HCT116 (cell line): ENCODE data around the gene TPM2. TPM values are rescaled to one million over a fixed set of nuclear protein-coding genes. Genes with fewer than 3 reads are reported as not detected.

ENCODE experiments used
- ATAC-seq: fragments of 200-7000 bp; cut with Tn5 transposase; 2 replicates; pipeline ENCODE4 v1.9.1; 2020; ENCODE audit warnings: mild to moderate bottlenecking, moderate library complexity
- BruUV-seq: library from RNA; stranded (reverse); fragments of 400-500 nt; replicated peaks from 2 replicates; lab custom pipeline; 2021; lab: Mats Ljungman, UMichigan
- CTCF ChIA-PET: fragments of 300-600 bp; sonication (Branson Sonifier 250); formaldehyde crosslinking; loops from one replicate; lab custom pipeline; 2021; ENCODE audit warnings: antibody characterized with exemption; lab: Charles Lee
- POLR2A ChIA-PET: fragments of 300-600, 350-600 bp; sonication (Branson Sonifier 250); formaldehyde crosslinking; loops from one replicate; lab custom pipeline; 2021; ENCODE audit warnings: antibody characterized with exemption; lab: Charles Lee
- RAD21 ChIA-PET, 2 experiments: fragments of 300-600 bp; sonication (Branson Sonifier 250); formaldehyde crosslinking; loops; one replicate each; lab custom pipeline; 2023; ENCODE audit warnings: low total read pairs in 2 of 2; ENCODE audit not compliant: uncharacterized antibody in 2 of 2, unreplicated experiment in 2 of 2, low non-redundant PET in 1 of 2; lab: Charles Lee
- DNase-seq: peaks from one replicate; pipeline ENCODE4 v3.0.0-alpha.2; 2010; ENCODE audit warnings: low read depth, low spot score
- H2AFZ ChIP-seq: fragments of 200-600 bp; shearing (Covaris generic), sonication (generic); 2 replicates; pipeline ENCODE4 v1.6.1; 2017; ENCODE audit warnings: low read depth, mixed run types, mixed read lengths, antibody characterized with exemption, low read length; ENCODE audit not compliant: poor library complexity, severe bottlenecking
- H3K27ac ChIP-seq: 2 replicates; pipeline ENCODE4 v1.5.1; 2012; ENCODE audit warnings: low read depth, low read length
- H3K27me3 ChIP-seq: fragments of 200-600 bp; sonication (generic); 2 replicates; pipeline ENCODE4 v1.6.1; 2016; ENCODE audit warnings: mixed run types, low read length, mixed read lengths; ENCODE audit not compliant: insufficient read depth
- H3K36me3 ChIP-seq, 2 experiments: fragments of 200-500 bp in 1 of 2; fragments of 200-600 bp in 1 of 2; sonication (Bioruptor generic) in 1 of 2; sonication (generic) in 1 of 2; 2 replicates each; pipeline versions ENCODE4 v1.5.1 to v1.6.1; 2014 to 2016; ENCODE audit warnings: low read length in 2 of 2, inconsistent platforms in 1 of 2, mixed read lengths in 1 of 2, mixed run types in 1 of 2; ENCODE audit not compliant: insufficient read depth in 2 of 2, control insufficient read depth in 1 of 2
- H3K4me1 ChIP-seq, 2 experiments: fragments of 200-600 bp in 1 of 2; sonication (generic) in 1 of 2; 2 replicates each; pipeline versions ENCODE4 v1.5.1 to v1.6.1; 2012 to 2017; ENCODE audit warnings: low read length in 2 of 2, inconsistent platforms in 1 of 2, mild to moderate bottlenecking in 1 of 2, mixed read lengths in 1 of 2, mixed run types in 1 of 2, moderate library complexity in 1 of 2; ENCODE audit not compliant: insufficient read depth in 2 of 2, control insufficient read depth in 1 of 2
- H3K4me2 ChIP-seq: fragments of 200-600 bp; sonication (generic); 2 replicates; pipeline ENCODE4 v1.6.1; 2017; ENCODE audit warnings: mixed run types, low read length, mixed read lengths
- H3K4me3 ChIP-seq, 2 experiments: fragments of 200-600 bp in 1 of 2; sonication (generic) in 1 of 2; replicated peaks in 1 of 2; 2 replicates each; pipeline ENCODE4 v1.5.1; 2011 to 2016; ENCODE audit warnings: low read length in 2 of 2, control low read depth in 1 of 2, low read depth in 1 of 2, mild to moderate bottlenecking in 1 of 2, mixed read lengths in 1 of 2, mixed run types in 1 of 2
- H3K79me2 ChIP-seq: fragments of 200-600 bp; sonication (generic); 2 replicates; pipeline ENCODE4 v1.6.1; 2017; ENCODE audit warnings: mild to moderate bottlenecking, mixed run types, low read length, moderate library complexity, mixed read lengths; ENCODE audit not compliant: insufficient read depth
- H3K9ac ChIP-seq: fragments of 200-600 bp; sonication (generic); 2 replicates; pipeline ENCODE4 v1.6.1; 2016; ENCODE audit warnings: low read length, mixed read lengths
- H3K9me2 ChIP-seq: fragments of 200-600 bp; sonication (generic), shearing (Covaris generic); 2 replicates; pipeline ENCODE4 v1.6.1; 2017; ENCODE audit warnings: mixed run types, mild to moderate bottlenecking, moderate library complexity; ENCODE audit not compliant: insufficient read depth
- H3K9me3 ChIP-seq, 2 experiments: fragments of 200-500 bp in 1 of 2; fragments of 200-600 bp in 1 of 2; sonication (Bioruptor generic) in 1 of 2; sonication (generic) in 1 of 2; 2 replicates each; pipeline ENCODE4 v1.6.1; 2014 to 2017; ENCODE audit warnings: low read length in 2 of 2, mixed read lengths in 2 of 2, inconsistent platforms in 1 of 2, low read depth in 1 of 2, mild to moderate bottlenecking in 1 of 2, mixed run types in 1 of 2, moderate library complexity in 1 of 2; ENCODE audit not compliant: control insufficient read depth in 1 of 2, insufficient read depth in 1 of 2
- H4K20me1 ChIP-seq: fragments of 200-600 bp; sonication (generic), shearing (Covaris generic); 2 replicates; pipeline ENCODE4 v1.6.1; 2017; ENCODE audit warnings: mixed run types, mild to moderate bottlenecking, moderate library complexity; ENCODE audit not compliant: insufficient read depth
- CEBPB ChIP-seq: IDR thresholded peaks from 2 replicates; pipeline ENCODE4 v1.6.1; 2012; ENCODE audit warnings: low read depth
- CTCF ChIP-seq, 3 experiments: fragments of 200-600 bp in 1 of 3; sonication (generic) in 1 of 3; IDR thresholded peaks in 2 of 3; conservative IDR thresholded peaks in 1 of 3; 2 replicates each; pipeline ENCODE4 v1.5.1; 2012 to 2017; ENCODE audit warnings: low read depth in 2 of 3, low read length in 2 of 3, antibody characterized with exemption in 1 of 3, borderline replicate concordance in 1 of 3, control low read depth in 1 of 3, mild to moderate bottlenecking in 1 of 3, mixed read lengths in 1 of 3, mixed run types in 1 of 3, moderate library complexity in 1 of 3; ENCODE audit not compliant: insufficient read depth in 1 of 3
- ELF1 ChIP-seq: IDR thresholded peaks from 2 replicates; pipeline ENCODE4 v1.6.1; 2012; ENCODE audit warnings: low read depth, borderline replicate concordance
- EZH2 ChIP-seq: fragments of 200-600 bp; sonication (generic); IDR thresholded peaks from 2 replicates; pipeline ENCODE4 v1.6.1; 2017; ENCODE audit warnings: antibody characterized with exemption, mixed run types
- EZH2phosphoT487 ChIP-seq: fragments of 200-600 bp; IDR thresholded peaks from 2 replicates; pipeline ENCODE4 v1.6.1; 2018; ENCODE audit warnings: antibody characterized with exemption, borderline replicate concordance
- FOSL1 ChIP-seq: IDR thresholded peaks from 2 replicates; pipeline ENCODE4 v1.6.1; 2012; ENCODE audit warnings: low read depth
- JUND ChIP-seq: IDR thresholded peaks from 2 replicates; pipeline ENCODE4 v1.6.1; 2012
- POLR2AphosphoS5 ChIP-seq: IDR thresholded peaks from 2 replicates; pipeline ENCODE4 v1.6.1; 2011; ENCODE audit warnings: mild to moderate bottlenecking, low read depth, low read length, moderate library complexity
- RAD21 ChIP-seq: IDR thresholded peaks from 2 replicates; pipeline ENCODE4 v1.6.1; 2012; ENCODE audit warnings: low read depth, mild to moderate bottlenecking
- SP1 ChIP-seq: IDR thresholded peaks from 2 replicates; pipeline ENCODE4 v1.6.1; 2012; ENCODE audit warnings: low read depth
- SRF ChIP-seq: IDR thresholded peaks from 2 replicates; pipeline ENCODE4 v1.6.1; 2012; ENCODE audit warnings: low read depth
- TCF7L2 ChIP-seq: IDR thresholded peaks from 2 replicates; pipeline ENCODE4 v1.7.0; 2011; ENCODE audit warnings: borderline replicate concordance, inconsistent platforms; ENCODE audit not compliant: insufficient read depth, insufficient read length; ENCODE audit errors: extremely low read depth
- YY1 ChIP-seq: IDR thresholded peaks from 2 replicates; pipeline ENCODE4 v1.6.1; 2011; ENCODE audit warnings: low read length, low read depth, moderate library complexity, mild to moderate bottlenecking; ENCODE audit not compliant: insufficient replicate concordance; ENCODE audit errors: extremely low read depth
- ZFX ChIP-seq: fragments of 450-650 bp; IDR thresholded peaks from 2 replicates; pipeline ENCODE4 v1.6.1; 2017
- intact Hi-C: fragments of 100-400 bp; cut with micrococcal nuclease; formaldehyde crosslinking; loops from 2 replicates; pipeline ENCODE4 v1.10.0; 2022
- total RNA-seq: library from RNA; stranded (reverse); gene quantifications from one replicate; pipeline ENCODE4 v1.2.1, GENCODE V29; 2021; ENCODE audit not compliant: unreplicated experiment
- TF ChIP-seq, protein P1 (sequence below): IDR thresholded peaks from 2 replicates; pipeline ENCODE4 v1.6.1; 2012
- TF ChIP-seq, protein P2 (sequence below): IDR thresholded peaks from 2 replicates; pipeline ENCODE4 v1.6.1; 2012

TPM2 gene
- total RNA-seq, 1 experiment from 2014 or later: 278 TPM

GRCh38 chr9:35690614-35691333 lies 1.0 kb upstream of the TPM2 start:
- Histone ChIP-seq H3K36me3 (peaks cover 14 to 25% of the 10 kb centered on the region in 2 experiments; a peak in 3 of 4 replicates), H3K9ac (peak overlapping the region; percentile 96), H3K4me2 (peak overlapping the region; percentile 90), H3K4me1 (peaks cover 18 to 30% of the 10 kb centered on the region in 2 experiments), H3K27ac (peak overlapping the region; percentile 97), H3K9me3 (no peaks in the 10 kb centered on the region), H3K9me2 (no peaks in the 10 kb centered on the region), H3K79me2 (peaks cover 38% of the 10 kb centered on the region), H3K27me3 (no peaks in the 10 kb centered on the region), H4K20me1 (no peaks in the 10 kb centered on the region), H2AFZ (peak overlapping the region; percentile 39), H3K4me3 (peak overlapping the region; percentile 83 to 90)
- RAD21 ChIA-PET: interaction anchor here (0.6 to 1.2 kb wide), 3 partner anchors 44 to 87 kb away, joined by 3 read pairs; no protein-coding TSS in a partner anchor
- intact Hi-C loops: loop anchor here (2.0 to 5.0 kb wide), 2 partner anchors 34 to 37 kb away; no protein-coding TSS in a partner anchor
- no TSS peak for BruUV-seq
- CTCF ChIA-PET: interaction anchor here (0.9 to 1.4 kb wide), 3 partner anchors 10 to 988 kb away, joined by 3 to 8 read pairs (median 3); partner anchors contain the start of genes CCDC107 and RMRP
- ATAC-seq (peak; percentile 64), DNase-seq (no peak)
- TF ChIP-seq ZFX (no peak), POLR2AphosphoS5 (0 out of 2 replicates have a peak, but pooled peaks have one; percentile 16)
- POLR2A ChIA-PET: interaction anchor here (0.7 to 4.2 kb wide), 5 partner anchors 11 to 618 kb away, joined by 3 to 16 read pairs (median 5); partner anchors contain the start of genes ARHGEF39, CREB3, TLN1 and VCP

DNA sequence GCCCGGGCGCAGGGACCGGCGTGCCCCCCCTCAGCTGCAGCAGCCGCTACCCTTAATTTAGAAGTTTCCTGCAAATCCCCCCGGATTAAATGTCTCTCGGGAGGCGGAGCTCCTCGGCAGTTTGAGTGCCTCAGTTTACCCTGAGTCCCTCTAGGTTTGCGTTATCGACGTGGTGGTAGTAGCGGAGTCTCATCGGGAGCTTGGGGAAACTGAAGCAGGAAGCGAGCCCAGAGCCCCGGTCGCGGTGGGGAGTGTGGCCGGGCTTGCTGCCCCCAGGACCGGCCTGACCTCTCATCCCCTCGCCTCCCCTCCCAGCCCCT lies 529 bp upstream of the TPM2 start:
- RAD21 ChIA-PET: interaction anchor here in 1 of 2 experiments (0.6 kb wide), 1 partner anchor 86 kb away, joined by 3 read pairs; no protein-coding TSS in a partner anchor
- no peaks in the 10 kb centered on the region for H4K20me1 ChIP-seq
- no TSS peak for BruUV-seq
- no peaks in the 10 kb centered on the region for H3K27me3 ChIP-seq
- peak overlapping the region; percentile 97 for H3K27ac ChIP-seq
- H3K36me3 ChIP-seq: peaks cover 19 to 29% of the 10 kb centered on the region in 2 experiments; a peak in 3 of 4 replicates
- intact Hi-C loops: loop anchor here (2.0 to 5.0 kb wide), 2 partner anchors 33 to 37 kb away; no protein-coding TSS in a partner anchor
- peaks cover 18 to 30% of the 10 kb centered on the region in 2 experiments for H3K4me1 ChIP-seq
- H2AFZ ChIP-seq: no peak overlapping the region
- peak overlapping the region; percentile 96 for H3K9ac ChIP-seq
- H3K9me2 ChIP-seq: no peaks in the 10 kb centered on the region
- H3K79me2 ChIP-seq: peaks cover 42% of the 10 kb centered on the region
- peak overlapping the region; percentile 90 for H3K4me2 ChIP-seq
- no peak for ATAC-seq
- POLR2A ChIA-PET: interaction anchor here (1.0 to 4.2 kb wide), 3 partner anchors 10 to 618 kb away, joined by 3 to 16 read pairs (median 15); partner anchors contain the start of genes ARHGEF39 and VCP
- H3K9me3 ChIP-seq: no peaks in the 10 kb centered on the region
- peak overlapping the region; percentile 83 to 90 for H3K4me3 ChIP-seq
- no peak for TF ChIP-seq YY1
- TF ChIP-seq RAD21: no peak
- TF ChIP-seq, protein P1, sequence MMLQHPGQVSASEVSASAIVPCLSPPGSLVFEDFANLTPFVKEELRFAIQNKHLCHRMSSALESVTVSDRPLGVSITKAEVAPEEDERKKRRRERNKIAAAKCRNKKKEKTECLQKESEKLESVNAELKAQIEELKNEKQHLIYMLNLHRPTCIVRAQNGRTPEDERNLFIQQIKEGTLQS: no peak
- no peak for TF ChIP-seq SRF
- TF ChIP-seq SP1: no peak
- TF ChIP-seq EZH2phosphoT487: no peak
- TF ChIP-seq ZFX: no peak
- TF ChIP-seq, protein P2, sequence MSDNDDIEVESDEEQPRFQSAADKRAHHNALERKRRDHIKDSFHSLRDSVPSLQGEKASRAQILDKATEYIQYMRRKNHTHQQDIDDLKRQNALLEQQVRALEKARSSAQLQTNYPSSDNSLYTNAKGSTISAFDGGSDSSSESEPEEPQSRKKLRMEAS: no peak
- no peak for TF ChIP-seq CTCF (IDR thresholded peaks at IDR 0.05 in 2 of 3, conservative IDR thresholded peaks at IDR 0.05 in 1 of 3; ENCODE audit: borderline replicate concordance in 1 of 3, insufficient read depth in 1 of 3, low read depth in 2 of 3, low read length in 2 of 3)
- no peak for TF ChIP-seq JUND
- TF ChIP-seq CEBPB: no peak
- no peak for TF ChIP-seq FOSL1
- no peak for TF ChIP-seq EZH2
- no peak for TF ChIP-seq ELF1
- no peak for TF ChIP-seq TCF7L2
- CTCF ChIA-PET: interaction anchor here (0.9 to 1.4 kb wide), 3 partner anchors 11 to 988 kb away, joined by 3 to 8 read pairs (median 3); partner anchors contain the start of genes CCDC107 and RMRP
- no peak for DNase-seq
